Measurements from ENCODE around the gene NLGN1.

DNA sequence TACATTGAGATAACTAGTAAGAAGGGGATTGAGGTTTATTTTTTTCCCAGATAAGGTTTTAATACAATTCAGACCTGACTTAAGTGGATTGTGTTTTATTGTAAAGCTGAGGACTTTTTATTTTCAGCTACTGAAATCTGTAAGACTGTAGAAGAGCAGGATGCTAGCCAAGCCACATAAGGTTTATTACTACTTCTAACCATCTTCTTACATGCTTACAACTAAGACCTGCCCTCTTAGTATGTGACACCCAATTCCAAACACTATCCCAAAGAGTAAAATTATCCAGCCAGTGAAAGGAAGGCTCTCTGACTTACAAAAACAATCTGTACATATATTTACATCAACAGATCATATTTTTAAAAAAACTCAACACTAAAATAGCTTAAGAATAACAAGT lies 897.1 kb downstream of the NLGN1 start:
- TF ChIP-seq, protein P1, sequence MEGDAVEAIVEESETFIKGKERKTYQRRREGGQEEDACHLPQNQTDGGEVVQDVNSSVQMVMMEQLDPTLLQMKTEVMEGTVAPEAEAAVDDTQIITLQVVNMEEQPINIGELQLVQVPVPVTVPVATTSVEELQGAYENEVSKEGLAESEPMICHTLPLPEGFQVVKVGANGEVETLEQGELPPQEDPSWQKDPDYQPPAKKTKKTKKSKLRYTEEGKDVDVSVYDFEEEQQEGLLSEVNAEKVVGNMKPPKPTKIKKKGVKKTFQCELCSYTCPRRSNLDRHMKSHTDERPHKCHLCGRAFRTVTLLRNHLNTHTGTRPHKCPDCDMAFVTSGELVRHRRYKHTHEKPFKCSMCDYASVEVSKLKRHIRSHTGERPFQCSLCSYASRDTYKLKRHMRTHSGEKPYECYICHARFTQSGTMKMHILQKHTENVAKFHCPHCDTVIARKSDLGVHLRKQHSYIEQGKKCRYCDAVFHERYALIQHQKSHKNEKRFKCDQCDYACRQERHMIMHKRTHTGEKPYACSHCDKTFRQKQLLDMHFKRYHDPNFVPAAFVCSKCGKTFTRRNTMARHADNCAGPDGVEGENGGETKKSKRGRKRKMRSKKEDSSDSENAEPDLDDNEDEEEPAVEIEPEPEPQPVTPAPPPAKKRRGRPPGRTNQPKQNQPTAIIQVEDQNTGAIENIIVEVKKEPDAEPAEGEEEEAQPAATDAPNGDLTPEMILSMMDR (IDR thresholded peaks at IDR 0.05; ENCODE audit: low read length): no peak
- no peak for TF ChIP-seq EZH2 (IDR thresholded peaks at IDR 0.05; ENCODE audit: borderline replicate concordance, low read length)

Measured in OCI-LY1 (cell line).